Measurements from ENCODE around the gene ENAM.

Gene ENAM

GRCh38 chr4:70628444-70628843, at the start of gene ENAM:
Gene ENAM (plus strand): TSS chr4:70628744. CDS start chr4:70629501, 757 bp downstream.
- no peak for DNase-seq

DNA sequence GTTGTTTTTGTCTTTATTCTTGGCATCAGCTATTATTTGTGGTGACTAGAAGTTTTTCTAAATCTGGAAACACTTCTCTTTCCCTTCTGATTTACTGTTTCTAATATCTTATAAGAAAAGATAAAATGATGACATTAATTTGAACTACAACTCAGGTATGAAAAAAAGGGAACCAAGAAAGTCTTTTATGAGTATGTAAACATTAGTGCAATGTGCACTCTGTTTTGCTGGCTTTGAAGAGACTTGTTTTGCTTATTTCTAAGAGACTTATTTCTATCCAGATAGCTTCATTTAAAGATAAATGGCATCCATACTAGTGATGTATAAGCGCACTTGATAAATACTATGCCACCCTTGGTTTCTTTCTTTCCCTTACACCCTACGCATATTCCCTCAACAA, 46.6 kb upstream of the ENAM start:
- DNase-seq, result no peak

DNA sequence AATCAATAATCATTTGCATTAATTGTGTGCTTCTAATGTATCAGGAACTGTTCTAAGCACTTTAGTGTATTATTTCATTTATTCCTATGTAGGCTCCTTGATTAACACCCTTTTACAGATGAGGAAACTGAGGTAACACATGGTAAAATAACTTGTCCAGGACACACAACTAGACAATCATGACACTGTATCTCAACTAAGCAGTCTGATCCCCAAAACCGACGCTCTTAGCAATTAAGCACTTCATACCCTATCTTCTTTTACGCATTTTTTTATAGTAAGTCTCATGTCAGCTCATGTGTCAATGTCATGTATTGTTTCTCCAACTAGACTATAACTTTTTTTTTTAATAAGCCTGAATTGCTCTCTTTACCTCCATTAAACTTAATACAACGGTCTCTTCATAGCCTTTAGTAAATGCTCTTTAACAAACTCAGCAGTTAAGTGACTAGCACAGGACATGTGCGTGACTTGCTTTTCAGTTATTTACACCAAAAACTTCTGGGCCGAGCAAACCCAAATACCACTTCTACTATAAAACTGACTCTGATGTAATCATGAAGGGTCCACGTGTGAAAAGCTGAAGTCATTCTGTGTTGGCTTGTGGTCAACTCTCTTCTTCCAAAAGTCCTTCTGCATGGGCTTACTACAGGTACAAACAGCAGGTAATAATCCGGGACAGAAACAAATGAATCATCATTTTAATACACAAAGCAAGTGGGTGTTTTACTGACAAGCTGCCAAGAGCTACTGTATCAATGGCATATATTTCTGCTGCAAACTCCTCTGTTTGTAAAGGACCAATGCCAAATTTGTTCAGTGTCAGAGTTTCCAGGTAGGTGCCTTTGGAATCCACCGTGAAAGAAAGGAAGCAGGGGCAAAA, 44.4 kb upstream of the ENAM start:
- peak; percentile 12 for DNase-seq

DNA sequence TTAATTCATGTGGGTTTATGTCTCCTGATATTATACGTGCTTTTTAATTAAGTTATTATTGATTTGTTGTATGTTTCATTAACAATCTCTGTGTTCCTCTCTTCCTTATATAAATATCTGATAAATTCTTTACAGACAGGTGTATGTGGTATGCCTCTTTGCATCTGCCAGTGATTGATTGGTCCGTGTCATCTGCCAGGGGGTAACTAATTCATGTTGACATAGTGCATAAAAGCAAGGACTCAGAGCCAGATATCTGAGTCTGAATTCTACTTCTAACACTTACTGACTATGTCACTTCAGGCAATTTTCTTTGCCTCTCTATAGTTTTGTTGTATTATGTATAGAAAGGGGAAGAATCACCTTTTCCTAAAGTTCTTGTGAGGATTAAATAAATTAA, 41.7 kb upstream of the ENAM start:
- no peak for DNase-seq

- DNase-seq, result no peak
Measured at GRCh38 chr4:70589785-70590184, 38.8 kb upstream of the ENAM start.

DNA sequence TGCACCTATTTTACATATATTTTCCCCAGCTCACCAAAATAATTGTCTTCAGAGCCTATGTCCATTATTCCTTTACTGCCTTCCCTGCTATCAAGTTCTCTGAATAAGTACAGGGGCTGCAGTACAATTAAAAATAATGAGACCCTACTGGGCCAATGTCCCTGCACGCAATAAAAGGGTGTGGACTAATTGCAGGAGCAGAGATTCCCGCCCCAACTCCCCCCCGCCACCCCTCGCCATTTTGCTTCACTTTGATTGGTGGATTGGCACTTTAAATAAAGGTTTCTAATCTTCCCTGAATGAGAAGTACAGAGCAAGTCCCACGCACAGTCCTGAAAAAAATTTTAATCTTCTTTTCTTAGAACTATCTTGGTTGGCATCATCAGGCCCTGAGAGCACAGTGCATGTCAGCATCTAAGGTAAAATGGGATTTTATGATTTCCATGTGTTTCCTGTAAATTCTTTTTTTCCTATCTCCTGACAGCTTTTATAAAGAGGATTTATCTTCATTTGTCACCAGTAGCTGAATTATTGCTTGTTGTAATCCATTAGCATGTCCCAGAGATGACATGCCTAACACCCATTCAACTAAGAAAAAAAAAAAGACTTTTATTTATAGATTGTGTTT, 36.5 kb upstream of the ENAM start, which contains the start of gene AMBN:
Gene AMBN (plus strand): TSS at position 302 of the 628 bp plus-strand sequence. CDS start 103 bp downstream, at position 405.
- no peak for DNase-seq

GRCh38 chr4:70594196-70594595, 34.3 kb upstream of the ENAM start:
- no peak for DNase-seq

GRCh38 chr4:70600305-70600704, 28.2 kb upstream of the ENAM start:
- DNase-seq, result no peak

- no peak for DNase-seq
Measured at GRCh38 chr4:70600977-70601376, 27.6 kb upstream of the ENAM start.

GRCh38 chr4:70601422-70602039, 27.0 kb upstream of the ENAM start:
- DNase-seq, result peak; percentile 54

DNA sequence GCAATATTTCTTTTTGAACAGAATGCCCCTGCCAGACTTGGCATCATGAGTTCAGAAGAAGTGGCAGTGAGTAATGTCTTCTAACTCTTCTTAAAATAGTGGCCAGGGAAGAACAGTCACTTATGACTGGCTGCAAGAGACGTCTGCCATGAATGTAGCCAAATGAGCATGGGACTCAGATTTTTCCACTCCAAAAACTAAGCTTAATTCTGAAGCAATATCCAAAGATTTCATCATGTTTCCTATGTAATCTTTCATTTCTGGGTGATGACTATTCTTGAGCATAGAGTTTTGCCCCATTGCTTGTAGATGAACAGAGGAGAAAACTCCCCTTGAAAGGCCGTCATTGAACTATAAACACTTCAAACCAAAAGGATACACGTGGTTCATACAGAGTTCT, 24.7 kb upstream of the ENAM start:
- no peak for DNase-seq

- DNase-seq, result no peak
Measured at GRCh38 chr4:70606459-70606858, 22.1 kb upstream of the ENAM start.

GRCh38 chr4:70607334-70607853, 21.1 kb upstream of the ENAM start:
- no peak for DNase-seq

- DNase-seq, result no peak
Measured at GRCh38 chr4:70608324-70608723, 20.2 kb upstream of the ENAM start.

DNA sequence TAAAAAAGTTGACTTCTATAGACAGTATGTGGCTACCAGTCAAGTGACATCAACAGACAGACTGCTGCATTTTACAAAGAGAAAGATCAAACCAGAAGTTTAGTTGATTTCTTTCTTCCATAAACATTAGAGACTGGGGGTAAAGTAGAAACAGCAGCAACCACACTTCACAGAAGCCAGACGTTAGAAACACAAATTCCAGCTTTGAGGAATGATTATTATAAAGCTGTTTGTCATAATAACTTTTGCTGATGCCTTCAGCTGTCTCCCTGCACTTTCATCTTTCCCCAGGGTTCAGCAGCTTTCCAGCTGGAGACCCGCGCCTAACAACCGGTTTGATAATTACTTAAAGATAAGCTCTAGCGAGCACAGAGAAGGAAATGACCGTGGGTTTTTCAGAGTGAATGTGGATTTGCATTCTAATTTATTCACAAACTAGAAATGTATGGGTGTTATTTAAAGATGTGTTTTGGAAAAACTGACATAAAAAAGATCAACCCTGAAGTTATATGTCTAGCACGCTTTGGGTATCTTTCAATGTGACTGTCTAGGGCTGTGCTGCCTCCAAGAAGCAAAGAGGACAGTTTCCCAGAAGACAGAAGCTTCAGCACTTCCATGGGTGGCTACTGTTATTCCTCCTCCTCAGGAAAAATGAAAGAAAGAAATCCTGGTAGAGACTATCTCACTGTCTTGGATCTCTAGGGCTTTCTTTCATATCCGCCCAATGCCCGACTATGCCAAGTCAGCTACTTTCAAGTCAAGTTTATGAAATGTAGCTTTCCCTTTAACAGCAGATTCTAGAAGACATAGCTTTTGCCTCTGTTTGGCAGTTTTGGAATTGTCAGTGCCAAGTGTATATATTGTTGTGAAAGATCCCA, 15.0 kb upstream of the ENAM start:
- no peak for DNase-seq

- DNase-seq, result no peak
Measured at GRCh38 chr4:70614184-70614555, 14.4 kb upstream of the ENAM start.

DNA sequence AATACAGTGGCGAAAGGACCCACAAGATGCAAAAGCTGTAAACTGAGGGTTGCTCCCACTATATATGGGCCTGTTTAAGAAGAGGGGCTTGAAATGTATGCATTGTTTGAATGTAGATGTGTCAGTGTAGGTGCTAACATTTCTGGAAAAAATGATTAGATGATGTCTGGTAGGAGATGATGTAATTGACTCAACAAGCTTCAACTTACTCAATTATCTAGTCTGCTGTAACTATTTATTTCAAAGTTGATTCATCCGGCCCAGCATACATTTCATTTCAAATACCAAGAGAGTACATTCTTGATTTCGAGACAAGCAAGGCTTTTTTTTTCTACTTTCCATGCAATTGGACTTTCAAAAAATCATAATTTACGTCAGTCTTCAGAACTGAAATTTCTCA, 9.3 kb upstream of the ENAM start:
- DNase-seq, result no peak

DNA sequence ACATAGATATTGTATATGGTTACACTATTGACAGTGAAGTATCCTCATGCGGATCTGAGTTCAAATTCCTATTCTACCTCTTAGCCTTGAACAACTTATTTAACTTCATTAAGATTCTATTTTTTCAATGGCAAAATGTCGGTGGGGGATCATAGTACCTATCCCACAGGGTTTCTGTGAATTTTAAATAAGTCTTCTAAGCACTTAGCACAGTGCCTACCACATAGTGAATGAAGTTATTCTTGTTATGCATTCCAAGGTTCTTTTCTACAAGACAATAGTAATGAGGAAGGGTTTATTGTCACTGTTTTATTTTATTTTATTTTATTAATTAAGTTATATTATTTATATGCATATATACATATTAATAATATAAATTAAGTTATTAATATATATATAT, 8.8 kb upstream of the ENAM start:
- no peak for DNase-seq

- DNase-seq, result no peak
Measured at GRCh38 chr4:70623323-70623722, 5.2 kb upstream of the ENAM start.

DNA sequence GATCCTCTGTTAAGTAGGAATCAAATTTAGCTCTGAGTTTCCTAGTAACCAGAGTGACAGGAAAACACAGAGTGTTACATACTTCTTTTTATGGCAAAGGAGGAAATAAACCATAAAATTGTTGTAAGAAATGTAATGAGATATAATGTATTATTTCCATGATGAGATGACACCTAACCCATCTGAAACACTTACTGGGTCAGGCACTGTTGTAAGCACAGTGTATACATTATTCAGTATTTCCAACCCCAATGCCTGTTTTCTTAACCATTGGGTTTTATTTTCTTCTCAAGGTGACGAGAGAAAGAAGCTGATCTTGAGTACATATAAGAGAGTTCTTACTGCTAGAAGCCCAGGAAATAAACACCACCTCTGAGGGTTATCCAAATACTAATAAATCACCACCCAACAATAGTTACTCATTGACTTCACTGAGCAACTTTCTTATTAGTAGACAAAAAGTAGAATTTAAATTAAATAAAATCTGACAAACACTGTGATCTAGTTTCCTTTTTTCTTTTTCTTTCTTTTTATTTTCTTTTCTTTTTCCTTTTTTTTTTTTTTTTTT, 4.2 kb upstream of the ENAM start:
- no peak for DNase-seq

DNA sequence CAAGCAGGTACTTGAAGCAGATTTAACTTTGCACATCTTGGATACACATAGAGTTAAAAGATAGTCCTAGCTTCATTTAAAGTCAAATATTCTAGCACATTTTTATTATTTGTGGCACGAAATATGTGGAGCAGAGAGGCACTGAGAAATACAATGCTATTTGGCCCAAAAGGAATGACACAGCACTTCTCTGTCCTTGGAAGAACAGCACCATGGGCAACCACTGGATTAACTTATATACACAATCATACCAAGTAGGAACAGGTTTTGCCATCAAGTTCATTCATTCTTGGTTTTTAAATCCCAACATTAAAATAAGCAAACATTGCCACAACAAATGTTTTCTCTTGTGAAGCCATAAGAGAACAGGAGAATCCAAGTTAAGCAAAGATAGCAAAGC, 924 bp upstream of the ENAM start:
- DNase-seq, result no peak

- DNase-seq, result no peak
Measured at GRCh38 chr4:70629469-70630090, 1.0 kb downstream of the ENAM start.
